ENCODE data around the gene HSH2D.

GRCh38 chr19:16197622-16198369 lies 54.3 kb downstream of the HSH2D start, which contains the start of gene AP1M1:
- TF ChIP-seq EZH2 (IDR thresholded peaks at IDR 0.05) = no peak
- TF ChIP-seq CTCF (IDR thresholded peaks at IDR 0.05) = no peak

Data from neural progenitor cell (in vitro differentiated cells).